ENCODE measurements around the gene ADCY1.
A peak's percentile ranks its signal among the peaks of the same experiment; 100 is the strongest.

The ADCY1 gene

DNA sequence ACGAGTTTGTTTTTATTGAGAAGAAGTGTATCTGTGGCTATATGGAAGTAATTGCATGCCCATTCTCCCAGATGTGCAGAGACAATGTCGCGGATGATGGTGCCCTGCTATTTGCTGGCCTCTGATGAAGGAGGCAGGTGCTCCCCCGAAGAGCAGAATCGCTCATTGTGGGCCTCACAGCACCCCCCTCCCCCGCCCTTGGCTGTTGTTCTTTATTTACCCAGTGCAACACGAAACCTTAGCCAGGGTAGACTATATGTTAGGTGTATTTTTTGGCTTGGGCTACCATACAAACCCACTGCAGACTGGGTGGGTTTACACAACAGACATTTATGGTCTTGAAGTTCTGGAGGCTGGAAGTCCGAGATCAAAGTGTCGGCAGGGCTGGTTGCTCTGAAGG lies 3.4 kb upstream of the ADCY1 start:
- no peak overlapping the region for H3K4me3 ChIP-seq (ENCODE audit: low read depth, low read length)
- TF ChIP-seq, protein P1, sequence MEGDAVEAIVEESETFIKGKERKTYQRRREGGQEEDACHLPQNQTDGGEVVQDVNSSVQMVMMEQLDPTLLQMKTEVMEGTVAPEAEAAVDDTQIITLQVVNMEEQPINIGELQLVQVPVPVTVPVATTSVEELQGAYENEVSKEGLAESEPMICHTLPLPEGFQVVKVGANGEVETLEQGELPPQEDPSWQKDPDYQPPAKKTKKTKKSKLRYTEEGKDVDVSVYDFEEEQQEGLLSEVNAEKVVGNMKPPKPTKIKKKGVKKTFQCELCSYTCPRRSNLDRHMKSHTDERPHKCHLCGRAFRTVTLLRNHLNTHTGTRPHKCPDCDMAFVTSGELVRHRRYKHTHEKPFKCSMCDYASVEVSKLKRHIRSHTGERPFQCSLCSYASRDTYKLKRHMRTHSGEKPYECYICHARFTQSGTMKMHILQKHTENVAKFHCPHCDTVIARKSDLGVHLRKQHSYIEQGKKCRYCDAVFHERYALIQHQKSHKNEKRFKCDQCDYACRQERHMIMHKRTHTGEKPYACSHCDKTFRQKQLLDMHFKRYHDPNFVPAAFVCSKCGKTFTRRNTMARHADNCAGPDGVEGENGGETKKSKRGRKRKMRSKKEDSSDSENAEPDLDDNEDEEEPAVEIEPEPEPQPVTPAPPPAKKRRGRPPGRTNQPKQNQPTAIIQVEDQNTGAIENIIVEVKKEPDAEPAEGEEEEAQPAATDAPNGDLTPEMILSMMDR (IDR thresholded peaks at IDR 0.05; ENCODE audit: low read depth, low read length), result no peak

DNA sequence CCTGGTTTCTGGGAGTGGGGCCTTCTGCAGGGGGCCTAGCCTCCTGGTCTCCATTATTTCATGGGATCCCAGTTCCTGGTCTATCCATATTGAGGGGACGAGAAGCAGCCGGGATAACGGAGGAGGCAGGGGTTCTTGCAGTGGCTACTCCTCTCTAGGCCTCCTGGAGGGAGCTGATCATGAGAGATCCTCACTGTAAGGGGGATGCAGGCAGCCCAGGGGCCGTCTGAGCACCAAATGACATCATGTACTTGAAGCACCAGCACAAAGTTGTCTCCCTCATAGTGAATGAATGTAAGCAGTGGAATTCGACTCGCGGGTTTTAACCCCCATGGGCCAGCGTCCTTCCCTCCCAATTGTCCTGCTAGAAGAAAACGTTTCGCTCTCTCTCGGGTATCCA lies 964 bp upstream of the ADCY1 start:
- TF ChIP-seq, protein P1 (IDR thresholded peaks at IDR 0.05; ENCODE audit: low read depth, low read length), result no peak
- no peak overlapping the region for H3K4me3 ChIP-seq (ENCODE audit: low read depth, low read length)

DNA sequence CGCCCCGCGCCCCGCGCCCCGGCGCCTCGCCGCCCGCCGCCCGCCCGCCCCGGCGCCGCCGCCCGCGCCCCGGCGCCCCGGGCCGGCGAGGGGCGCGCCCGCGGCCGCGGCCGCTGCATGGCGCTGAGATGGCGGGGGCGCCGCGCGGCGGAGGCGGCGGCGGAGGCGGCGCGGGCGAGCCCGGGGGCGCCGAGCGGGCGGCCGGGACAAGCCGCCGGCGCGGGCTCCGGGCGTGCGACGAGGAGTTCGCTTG lies 174 bp downstream of the ADCY1 start:
- H3K4me3 ChIP-seq (ENCODE audit: low read depth, low read length), result no peak overlapping the region; the same call in 1 of the 2 replicates
- TF ChIP-seq, protein P1 (IDR thresholded peaks at IDR 0.05; ENCODE audit: low read depth, low read length), result no peak

DNA sequence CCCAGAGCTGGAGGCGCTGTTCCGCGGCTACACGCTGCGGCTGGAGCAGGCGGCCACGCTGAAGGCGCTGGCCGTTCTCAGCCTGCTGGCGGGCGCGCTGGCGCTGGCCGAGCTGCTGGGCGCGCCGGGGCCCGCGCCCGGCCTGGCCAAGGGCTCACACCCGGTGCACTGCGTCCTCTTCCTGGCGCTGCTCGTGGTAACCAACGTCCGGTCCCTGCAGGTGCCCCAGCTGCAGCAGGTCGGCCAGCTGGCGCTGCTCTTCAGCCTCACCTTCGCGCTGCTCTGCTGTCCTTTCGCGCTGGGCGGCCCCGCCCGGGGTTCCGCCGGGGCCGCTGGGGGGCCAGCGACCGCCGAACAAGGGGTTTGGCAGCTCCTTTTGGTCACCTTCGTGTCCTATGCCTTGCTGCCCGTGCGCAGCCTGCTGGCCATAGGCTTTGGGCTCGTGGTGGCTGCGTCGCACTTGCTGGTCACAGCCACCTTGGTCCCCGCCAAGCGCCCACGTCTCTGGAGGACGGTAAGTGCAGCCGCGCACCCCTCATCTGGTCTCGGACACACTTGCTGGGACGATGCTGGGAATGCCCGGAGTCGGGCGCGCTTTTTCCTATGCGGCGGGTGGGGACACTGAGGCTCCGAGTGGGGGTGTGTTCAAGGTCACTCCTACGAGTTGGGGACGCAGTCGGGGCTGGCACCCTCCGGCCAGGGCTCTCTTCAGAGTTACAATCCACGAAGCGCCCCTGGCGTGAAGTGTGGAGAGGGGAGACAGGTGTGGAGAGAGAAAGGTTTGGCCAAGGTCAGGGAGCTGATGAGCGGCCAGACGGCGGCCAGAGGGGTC lies 717 bp downstream of the ADCY1 start:
- TF ChIP-seq, protein P1 (IDR thresholded peaks at IDR 0.05; ENCODE audit: low read depth, low read length), result no peak
- H3K4me3 ChIP-seq (ENCODE audit: low read depth, low read length), result peak overlapping the region; percentile 34

DNA sequence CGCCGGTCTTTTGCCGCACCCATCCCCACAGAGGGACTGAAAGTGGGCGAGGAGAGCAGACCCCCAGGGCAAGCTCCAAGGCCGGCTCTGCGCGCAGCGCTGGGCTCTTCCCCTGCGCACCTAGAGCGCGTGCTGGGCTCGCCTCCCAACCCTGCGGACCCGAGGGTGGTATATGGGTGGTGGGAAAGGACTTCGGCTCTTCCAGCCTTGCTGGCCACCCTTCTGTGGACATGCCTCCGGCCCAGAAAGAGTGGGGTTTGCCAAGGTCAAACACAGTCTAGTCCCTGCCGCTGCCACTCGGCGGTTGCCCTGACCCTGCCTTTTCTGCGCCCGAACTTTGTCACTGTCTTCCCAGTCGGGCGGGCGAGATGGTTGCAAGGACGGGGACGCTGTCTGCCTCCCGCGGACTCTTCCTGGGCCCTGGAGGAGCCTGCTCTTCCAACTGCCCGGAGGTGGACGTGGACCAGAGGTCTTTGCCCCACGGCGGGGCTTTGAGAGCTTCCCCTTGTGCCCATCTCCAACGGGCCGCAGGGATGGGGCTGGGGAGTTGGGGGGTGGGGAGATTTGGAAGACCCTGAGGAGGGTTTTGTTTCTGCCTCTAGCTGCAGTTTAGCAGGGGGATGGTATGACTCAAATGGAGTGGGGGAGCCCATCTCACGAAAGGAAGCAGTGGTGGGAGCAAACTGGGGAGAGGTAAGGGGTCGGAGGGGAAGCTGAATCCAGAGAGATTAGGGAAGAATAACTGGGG lies 1.5 kb downstream of the ADCY1 start:
- H3K4me3 ChIP-seq (ENCODE audit: low read depth, low read length), result no peak overlapping the region
- TF ChIP-seq, protein P1 (IDR thresholded peaks at IDR 0.05; ENCODE audit: low read depth, low read length), result no peak

DNA sequence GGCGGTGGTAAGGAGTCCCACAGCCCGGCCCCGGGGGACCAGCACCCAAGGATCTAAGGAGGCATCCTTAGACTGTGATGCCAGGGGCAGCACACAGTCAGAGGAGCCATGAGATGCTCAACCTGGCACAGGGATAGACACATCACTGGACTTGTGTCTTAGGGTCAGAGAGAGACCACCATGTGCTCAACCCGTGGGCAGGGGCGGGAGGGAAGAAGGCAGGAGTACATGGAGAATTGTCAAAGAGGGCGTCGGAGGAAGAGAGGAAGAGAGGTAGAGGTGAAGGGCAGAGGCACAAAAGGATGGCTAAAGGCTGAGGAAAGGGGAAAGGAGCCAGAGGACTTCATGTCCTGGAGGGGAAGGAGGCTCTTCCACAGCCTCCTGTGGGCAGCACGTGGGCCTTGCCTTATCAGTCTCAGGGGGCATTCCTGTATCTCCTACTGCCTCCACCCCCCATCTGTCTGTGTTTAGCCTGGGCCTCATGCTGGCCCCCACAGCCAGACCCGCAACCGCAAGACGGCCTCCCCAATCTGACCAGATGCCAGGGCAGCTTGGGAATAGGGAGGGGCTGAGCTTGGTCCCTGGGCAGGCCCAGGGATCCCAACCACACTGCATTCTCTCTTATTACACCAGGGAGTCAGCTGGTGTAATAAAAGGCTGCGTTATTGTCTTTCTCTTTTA lies 2.2 kb downstream of the ADCY1 start:
- H3K4me3 ChIP-seq (ENCODE audit: low read depth, low read length), result no peak overlapping the region
- TF ChIP-seq, protein P1 (IDR thresholded peaks at IDR 0.05; ENCODE audit: low read depth, low read length), result no peak

DNA sequence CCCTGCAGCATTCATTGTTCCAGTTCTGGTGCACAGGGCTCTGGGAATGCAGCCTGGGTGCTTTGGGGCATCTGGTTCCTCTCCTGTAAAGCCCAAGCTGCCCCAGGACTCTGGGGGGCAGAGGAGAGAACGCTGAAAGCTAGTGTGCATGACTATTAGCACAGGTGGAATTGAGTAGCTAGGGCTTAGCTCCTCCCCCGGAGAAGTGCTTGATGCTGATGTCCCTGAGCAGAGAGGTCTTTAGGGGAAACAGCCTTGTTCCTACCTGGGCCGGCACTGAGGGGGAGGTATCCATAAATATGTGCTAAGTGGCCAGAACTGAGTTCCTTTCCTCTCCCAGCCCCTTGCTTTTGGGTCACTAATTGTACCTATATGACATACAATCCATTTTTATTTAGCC lies 3.9 kb downstream of the ADCY1 start:
- TF ChIP-seq, protein P1 (IDR thresholded peaks at IDR 0.05; ENCODE audit: low read depth, low read length), result no peak
- H3K4me3 ChIP-seq (ENCODE audit: low read depth, low read length), result no peak overlapping the region
